Muscle of leg (tissue), 11 donors: Measurements from ENCODE around the gene CDC25C. TPM values are rescaled to one million over a fixed set of nuclear protein-coding genes. Genes with fewer than 3 reads are reported as not detected.

Experiments
- DNase-seq: peaks from one replicate; pipeline ENCODE4 v3.0.0; 2013
- H3K27ac ChIP-seq: one replicate; pipeline ENCODE4 v1.5.1; 2013; ENCODE audit warnings: mild to moderate bottlenecking, low read length, control low read depth
- H3K27me3 ChIP-seq: one replicate; pipeline ENCODE4 v1.6.1; 2013; ENCODE audit warnings: low read length; ENCODE audit not compliant: control insufficient read depth, insufficient read depth
- H3K36me3 ChIP-seq: one replicate; pipeline ENCODE4 v1.6.1; 2013; ENCODE audit warnings: low read length; ENCODE audit not compliant: control insufficient read depth, insufficient read depth
- H3K4me1 ChIP-seq: one replicate; pipeline ENCODE4 v1.6.1; 2013; ENCODE audit warnings: low read length; ENCODE audit not compliant: control insufficient read depth, insufficient read depth
- H3K4me3 ChIP-seq: one replicate; pipeline ENCODE4 v1.5.1; 2013; ENCODE audit warnings: low read length, control low read depth
- H3K9me3 ChIP-seq: replicated peaks from 2 replicates; pipeline ENCODE4 v1.6.1; 2013; ENCODE audit warnings: low read depth, low read length; ENCODE audit not compliant: control insufficient read depth
- WGBS: methylation state at CpG from one replicate; pipeline ENCODE4 v1.1.5; 2013; ENCODE audit warnings: missing lambda C conversion rate; ENCODE audit not compliant: insufficient coverage; 5-methylcytosine and 5-hydroxymethylcytosine counted together
- polyA plus RNA-seq, 8 donors: library from polyadenylated mRNA; unstranded; fragments of 120-200 nt; gene quantifications; one replicate each; pipeline versions ENCODE4 v1.2.1 to v1.2.3, GENCODE V29; 2013; ENCODE audit warnings: inconsistent platforms in 1 of 8, low replicate concordance in 1 of 8; ENCODE audit not compliant: insufficient read length in 8 of 8, insufficient read depth in 1 of 8
- total RNA-seq: library from RNA; stranded (reverse); fragments of 120-200 nt; gene quantifications from one replicate; pipeline ENCODE4 v1.2.4, GENCODE V29; 2013

CDC25C gene
- total and polyA plus RNA-seq, 9 donors: 3.0 to 5.3 (median 4.0) TPM

GRCh38 chr5:138280915-138281314 lies 50.7 kb downstream of the CDC25C start:
- Histone ChIP-seq H3K4me3 (no peak overlapping the region), H3K9me3 (no peaks in the 10 kb centered on the region), H3K4me1 (no peaks in the 10 kb centered on the region), H3K27ac (no peak overlapping the region), H3K27me3 (no peaks in the 10 kb centered on the region), H3K36me3 (peaks cover 12% of the 10 kb centered on the region)
- no peak for DNase-seq

GRCh38 chr5:138276402-138277054 lies 55.1 kb downstream of the CDC25C start:
- peaks cover 20% of the 10 kb centered on the region for H3K27me3 ChIP-seq
- WGBS: 86% methylated on average over 1 of the region's 2 CpGs
- H3K36me3 ChIP-seq: no peaks in the 10 kb centered on the region
- no peak overlapping the region for H3K27ac ChIP-seq
- DNase-seq: no peak
- H3K4me3 ChIP-seq: no peak overlapping the region
- H3K9me3 ChIP-seq: no peaks in the 10 kb centered on the region
- peaks cover 8% of the 10 kb centered on the region for H3K4me1 ChIP-seq

- Histone ChIP-seq H3K27ac (no peak overlapping the region), H3K36me3 (no peaks in the 10 kb centered on the region), H3K9me3 (no peaks in the 10 kb centered on the region), H3K27me3 (peaks cover 20% of the 10 kb centered on the region), H3K4me3 (no peak overlapping the region), H3K4me1 (peaks cover 8% of the 10 kb centered on the region)
- no CpG with 5 or more reads among the region's 1 CpG for WGBS
- DNase-seq: no peak
These were observed 55.7 kb downstream of the CDC25C start for GRCh38 chr5:138275895-138276294.

- H3K9me3 ChIP-seq: no peaks in the 10 kb centered on the region
- no peaks in the 10 kb centered on the region for H3K36me3 ChIP-seq
- 8% methylated on average over 2 of the region's 3 CpGs for WGBS
- no peak overlapping the region for H3K4me3 ChIP-seq
- no peak overlapping the region for H3K27ac ChIP-seq
- peak; percentile 8 for DNase-seq
- H3K27me3 ChIP-seq: peaks cover 20% of the 10 kb centered on the region
- H3K4me1 ChIP-seq: peaks cover 8% of the 10 kb centered on the region
These were observed 56.2 kb downstream of the CDC25C start for GRCh38 chr5:138275379-138275782.

GRCh38 chr5:138274189-138274853 lies 57.3 kb downstream of the CDC25C start, which contains the start of gene GFRA3:
Gene GFRA3 (minus strand): TSS chr5:138274621. CDS start chr5:138274424, 197 bp downstream.
- Histone ChIP-seq H3K27ac (no peak within 1 kb of the TSS), H3K4me1 (peaks cover 8% of the 10 kb centered on the region), H3K4me3 (peak within 1 kb of the TSS; percentile 36), H3K27me3 (peaks cover 20% of the 10 kb centered on the region), H3K9me3 (no peaks in the 10 kb centered on the region), H3K36me3 (no peaks in the 10 kb centered on the region)
- under 1% methylated on average over 56 of the region's 62 CpGs for WGBS
- DNase-seq: peak; percentile 20

GRCh38 chr5:138273834-138274188 lies 57.8 kb downstream of the CDC25C start:
- H3K36me3 ChIP-seq: no peaks in the 10 kb centered on the region
- WGBS: 29% methylated on average over 1 of the region's 6 CpGs
- H3K4me1 ChIP-seq: peaks cover 8% of the 10 kb centered on the region
- DNase-seq: no peak
- no peaks in the 10 kb centered on the region for H3K9me3 ChIP-seq
- H3K27ac ChIP-seq: no peak overlapping the region
- H3K4me3 ChIP-seq: peak overlapping the region; percentile 36
- peaks cover 20% of the 10 kb centered on the region for H3K27me3 ChIP-seq

GRCh38 chr5:138272681-138273080 lies 58.9 kb downstream of the CDC25C start:
- Histone ChIP-seq H3K4me3 (no peak overlapping the region), H3K36me3 (no peaks in the 10 kb centered on the region), H3K4me1 (peaks cover 8% of the 10 kb centered on the region), H3K9me3 (no peaks in the 10 kb centered on the region), H3K27me3 (peaks cover 20% of the 10 kb centered on the region), H3K27ac (no peak overlapping the region)
- 86% methylated on average over 1 of the region's 4 CpGs for WGBS
- DNase-seq: no peak

GRCh38 chr5:138271281-138271680 lies 60.3 kb downstream of the CDC25C start:
- Histone ChIP-seq H3K36me3 (no peaks in the 10 kb centered on the region), H3K27ac (no peak overlapping the region), H3K4me3 (no peak overlapping the region), H3K9me3 (no peaks in the 10 kb centered on the region), H3K27me3 (peaks cover 20% of the 10 kb centered on the region), H3K4me1 (peaks cover 8% of the 10 kb centered on the region)
- DNase-seq: no peak
- 83% methylated on average over 1 of the region's 5 CpGs for WGBS

GRCh38 chr5:138264183-138264582 lies 67.4 kb downstream of the CDC25C start:
- no peaks in the 10 kb centered on the region for H3K9me3 ChIP-seq
- H3K36me3 ChIP-seq: no peaks in the 10 kb centered on the region
- H3K4me3 ChIP-seq: no peak overlapping the region
- DNase-seq: no peak
- no peaks in the 10 kb centered on the region for H3K27me3 ChIP-seq
- WGBS: 84% methylated on average over 8 of the region's 8 CpGs
- no peaks in the 10 kb centered on the region for H3K4me1 ChIP-seq
- no peak overlapping the region for H3K27ac ChIP-seq

GRCh38 chr5:138263581-138263980 lies 68.0 kb downstream of the CDC25C start:
- H3K4me1 ChIP-seq: no peaks in the 10 kb centered on the region
- H3K36me3 ChIP-seq: no peaks in the 10 kb centered on the region
- no peaks in the 10 kb centered on the region for H3K9me3 ChIP-seq
- no peak overlapping the region for H3K27ac ChIP-seq
- no peak overlapping the region for H3K4me3 ChIP-seq
- DNase-seq: no peak
- no peaks in the 10 kb centered on the region for H3K27me3 ChIP-seq
- 30% methylated on average over 1 of the region's 3 CpGs for WGBS
